Measurements from ENCODE around the gene GSS. TPM values are rescaled to one million over a fixed set of nuclear protein-coding genes. Genes with fewer than 3 reads are reported as not detected.
A peak's percentile ranks its signal among the peaks of the same experiment; 100 is the strongest.

GSS gene
- total RNA-seq, 3 donors from 2014 or later = 33.4 to 61.9 (median 53.7) TPM

DNA sequence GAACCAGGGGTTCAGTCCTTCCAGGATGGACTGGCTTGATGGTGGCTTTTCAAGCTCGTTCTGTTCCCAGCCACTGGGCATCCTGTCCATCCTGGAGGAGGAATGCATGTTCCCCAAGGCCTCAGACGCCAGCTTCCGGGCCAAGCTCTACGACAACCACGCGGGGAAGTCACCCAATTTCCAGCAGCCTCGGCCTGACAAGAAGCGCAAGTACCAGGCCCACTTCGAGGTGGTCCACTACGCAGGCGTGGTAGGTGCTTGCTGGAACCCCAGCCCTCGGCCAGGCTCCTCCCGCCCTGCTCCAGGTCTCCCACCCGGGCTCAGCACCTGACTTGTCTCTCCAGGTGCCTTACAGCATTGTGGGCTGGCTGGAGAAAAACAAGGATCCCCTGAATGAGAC lies 34.1 kb upstream of the GSS start:
- H3K27me3 ChIP-seq = peaks cover 0 to under 1% of the 10 kb centered on the region in 2 donors
- no peak overlapping the region for H3K4me3 ChIP-seq
- no peaks in the 10 kb centered on the region for H3K9me3 ChIP-seq
- no peaks in the 10 kb centered on the region for H3K4me1 ChIP-seq
- no peaks in the 10 kb centered on the region for H3K36me3 ChIP-seq
- no peak overlapping the region for H3K27ac ChIP-seq
- no peak for DNase-seq (ENCODE audit: low spot score in 2 of 2)
- intact Hi-C loops (cut with DNase I; ENCODE audit: low total_unique reads) = no loop called here
- TF ChIP-seq, protein P1, sequence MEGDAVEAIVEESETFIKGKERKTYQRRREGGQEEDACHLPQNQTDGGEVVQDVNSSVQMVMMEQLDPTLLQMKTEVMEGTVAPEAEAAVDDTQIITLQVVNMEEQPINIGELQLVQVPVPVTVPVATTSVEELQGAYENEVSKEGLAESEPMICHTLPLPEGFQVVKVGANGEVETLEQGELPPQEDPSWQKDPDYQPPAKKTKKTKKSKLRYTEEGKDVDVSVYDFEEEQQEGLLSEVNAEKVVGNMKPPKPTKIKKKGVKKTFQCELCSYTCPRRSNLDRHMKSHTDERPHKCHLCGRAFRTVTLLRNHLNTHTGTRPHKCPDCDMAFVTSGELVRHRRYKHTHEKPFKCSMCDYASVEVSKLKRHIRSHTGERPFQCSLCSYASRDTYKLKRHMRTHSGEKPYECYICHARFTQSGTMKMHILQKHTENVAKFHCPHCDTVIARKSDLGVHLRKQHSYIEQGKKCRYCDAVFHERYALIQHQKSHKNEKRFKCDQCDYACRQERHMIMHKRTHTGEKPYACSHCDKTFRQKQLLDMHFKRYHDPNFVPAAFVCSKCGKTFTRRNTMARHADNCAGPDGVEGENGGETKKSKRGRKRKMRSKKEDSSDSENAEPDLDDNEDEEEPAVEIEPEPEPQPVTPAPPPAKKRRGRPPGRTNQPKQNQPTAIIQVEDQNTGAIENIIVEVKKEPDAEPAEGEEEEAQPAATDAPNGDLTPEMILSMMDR (IDR thresholded peaks at IDR 0.05) = no peak
- TF ChIP-seq POLR2A (IDR thresholded peaks at IDR 0.05) (no peak), POLR2AphosphoS5 (IDR thresholded peaks at IDR 0.05) (no peak)

DNA sequence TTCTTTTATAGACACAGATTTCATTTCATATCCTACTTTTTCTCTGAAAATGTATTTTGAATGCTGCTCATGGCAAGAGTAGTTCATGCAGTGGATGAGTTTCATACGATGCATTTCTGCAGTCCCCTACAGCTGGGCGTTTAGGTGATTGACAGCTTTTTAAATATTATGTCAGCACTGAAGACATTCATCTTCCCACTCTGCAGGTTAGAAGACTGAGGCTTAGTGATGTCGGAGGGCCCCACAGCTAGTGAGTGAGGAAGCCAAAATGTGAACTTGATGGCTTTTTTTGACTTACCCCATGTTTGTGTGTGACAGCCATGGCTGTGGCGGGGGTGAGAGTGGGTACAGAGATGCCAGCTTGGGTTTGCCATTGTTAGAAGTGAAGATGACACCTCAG lies 33.5 kb upstream of the GSS start:
- intact Hi-C loops (cut with DNase I; ENCODE audit: low total_unique reads) = no loop called here
- TF ChIP-seq POLR2A (IDR thresholded peaks at IDR 0.05) (no peak), POLR2AphosphoS5 (IDR thresholded peaks at IDR 0.05) (no peak)
- TF ChIP-seq, protein P1 (IDR thresholded peaks at IDR 0.05) = no peak
- no peak overlapping the region for H3K27ac ChIP-seq

DNA sequence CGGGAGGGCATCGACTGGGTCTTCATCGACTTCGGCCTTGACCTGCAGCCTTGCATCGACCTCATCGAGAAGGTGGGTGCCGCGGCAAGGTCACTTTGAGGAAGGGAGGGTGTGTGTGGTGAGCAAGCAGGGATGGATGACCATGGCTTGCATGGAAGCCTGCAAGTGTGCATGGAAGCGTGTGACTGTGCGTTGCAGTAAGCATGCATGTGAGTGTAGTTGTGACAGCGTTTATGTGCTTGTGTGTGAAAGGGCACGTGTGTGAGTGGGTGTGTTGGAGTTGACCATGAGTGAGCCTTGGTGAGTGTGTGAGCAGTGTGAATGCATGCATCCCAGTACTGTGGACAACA lies 32.6 kb upstream of the GSS start:
- DNase-seq (ENCODE audit: low spot score in 2 of 2) = no peak
- Histone ChIP-seq H3K4me3 (no peak overlapping the region), H3K36me3 (no peaks in the 10 kb centered on the region), H3K27ac (no peak overlapping the region), H3K9me3 (no peaks in the 10 kb centered on the region), H3K4me1 (no peaks in the 10 kb centered on the region), H3K27me3 (peaks cover 4 to 10% of the 10 kb centered on the region in 2 donors)
- intact Hi-C loops (cut with DNase I; ENCODE audit: low total_unique reads) = no loop called here
- TF ChIP-seq POLR2AphosphoS5 (IDR thresholded peaks at IDR 0.05) (peak in 1 of 3 donors; percentile 15), POLR2A (IDR thresholded peaks at IDR 0.05) (no peak)

More for the DNA sequence above, 33.5 kb upstream of the GSS start:
- Histone ChIP-seq H3K4me3 (no peak overlapping the region), H3K27me3 (peaks cover 3 to 4% of the 10 kb centered on the region in 2 donors), H3K9me3 (no peaks in the 10 kb centered on the region), H3K36me3 (no peaks in the 10 kb centered on the region), H3K4me1 (no peaks in the 10 kb centered on the region)
- no peak for DNase-seq (ENCODE audit: low spot score in 2 of 2)

DNA sequence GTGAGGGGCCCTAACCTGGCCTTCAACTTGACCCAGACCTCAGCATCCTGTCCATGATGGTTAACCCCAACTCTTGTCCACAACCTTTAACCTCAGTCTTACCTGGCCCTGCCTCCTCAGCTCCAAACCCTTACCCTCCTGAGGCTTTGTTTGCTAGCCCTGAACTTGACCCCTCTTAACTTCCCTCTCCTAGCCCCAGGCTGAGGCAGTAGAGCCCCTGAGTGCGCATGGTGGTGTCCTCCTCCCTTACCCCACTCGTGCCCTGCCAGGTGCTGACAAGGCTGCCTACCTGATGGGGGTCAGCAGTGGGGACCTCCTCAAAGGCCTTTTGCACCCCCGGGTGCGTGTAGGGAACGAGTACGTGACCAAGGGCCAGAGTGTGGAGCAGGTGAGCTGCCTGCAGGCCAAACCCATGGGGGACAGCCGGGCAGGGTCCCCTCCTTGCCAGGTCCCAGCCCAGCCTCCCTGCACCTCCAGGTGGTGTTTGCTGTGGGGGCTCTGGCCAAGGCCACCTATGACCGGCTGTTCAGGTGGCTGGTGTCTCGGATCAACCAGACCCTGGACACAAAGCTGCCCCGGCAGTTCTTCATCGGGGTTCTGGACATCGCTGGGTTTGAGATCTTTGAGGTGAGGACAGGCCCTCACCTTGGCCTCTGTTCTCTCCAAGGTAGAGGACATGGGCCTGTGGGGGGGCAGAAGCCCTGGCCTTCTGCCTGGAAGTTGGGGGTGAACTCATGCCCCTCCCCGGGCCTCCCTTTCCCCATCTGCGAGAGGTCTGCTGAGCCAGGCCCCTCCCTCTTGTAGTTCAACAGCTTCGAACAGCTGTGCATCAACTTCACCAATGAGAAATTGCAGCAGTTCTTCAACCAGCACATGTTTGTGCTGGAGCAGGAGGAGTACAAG lies 31.9 kb upstream of the GSS start:
- no peaks in the 10 kb centered on the region for H3K9me3 ChIP-seq
- no peaks in the 10 kb centered on the region for H3K4me1 ChIP-seq
- TF ChIP-seq POLR2AphosphoS5 (IDR thresholded peaks at IDR 0.05) = no peak
- no peak for TF ChIP-seq POLR2A (IDR thresholded peaks at IDR 0.05)
- TF ChIP-seq, protein P1 (IDR thresholded peaks at IDR 0.05) = no peak
- H3K27ac ChIP-seq = no peak overlapping the region
- H3K36me3 ChIP-seq = no peaks in the 10 kb centered on the region
- no peak for DNase-seq (ENCODE audit: low spot score in 2 of 2)
- peaks cover 4 to 10% of the 10 kb centered on the region in 2 donors for H3K27me3 ChIP-seq
- intact Hi-C loops (cut with DNase I; ENCODE audit: low total_unique reads) = no loop called here
- H3K4me3 ChIP-seq = no peak overlapping the region

DNA sequence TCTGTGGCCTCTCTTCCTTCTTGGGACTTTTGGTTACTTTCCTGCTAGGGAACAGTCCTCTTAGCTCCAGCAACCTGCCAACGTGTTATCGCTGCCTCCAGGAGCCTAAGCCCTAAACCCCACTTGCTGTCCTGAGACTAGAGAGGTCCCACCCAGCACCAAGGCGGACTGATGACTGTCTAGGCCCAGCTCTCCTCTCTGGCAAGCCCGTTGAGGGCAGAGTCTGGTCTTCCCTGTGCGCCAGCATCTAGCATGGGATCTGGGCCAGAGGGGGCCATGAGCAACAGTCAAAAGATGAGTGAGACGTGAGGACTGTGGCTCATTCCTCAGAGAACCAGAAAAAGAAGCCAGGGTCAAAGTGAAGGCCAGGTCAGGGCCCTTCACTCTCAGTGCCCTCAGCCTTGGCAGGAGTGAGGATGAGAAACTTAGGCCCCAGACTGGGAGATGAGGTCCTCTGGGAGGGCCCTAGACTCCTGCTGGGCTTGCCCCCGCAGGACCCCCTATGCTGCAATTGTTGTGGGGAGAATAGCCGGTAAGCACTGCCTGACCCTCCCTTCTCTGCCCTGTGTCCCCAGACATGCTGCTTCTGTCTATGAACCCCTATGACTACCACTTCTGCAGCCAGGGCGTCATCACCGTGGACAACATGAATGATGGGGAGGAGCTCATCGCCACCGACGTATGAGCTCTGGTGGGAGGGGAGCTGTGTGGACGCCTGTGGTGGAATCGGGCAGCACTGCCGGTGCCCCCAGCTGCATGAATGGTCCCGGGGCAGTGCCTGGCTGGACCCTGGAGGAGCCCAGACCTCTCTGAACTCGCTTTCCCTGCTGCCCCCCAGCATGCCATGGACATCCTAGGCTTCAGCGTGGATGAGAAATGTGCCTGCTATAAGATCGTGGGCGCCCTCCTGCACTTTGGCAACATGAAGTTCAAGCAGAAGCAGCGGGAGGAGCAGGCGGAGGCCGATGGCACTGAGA lies 31.0 kb upstream of the GSS start:
- Histone ChIP-seq H3K4me3 (no peak overlapping the region), H3K36me3 (no peaks in the 10 kb centered on the region), H3K27me3 (peaks cover 4 to 10% of the 10 kb centered on the region in 2 donors), H3K4me1 (no peaks in the 10 kb centered on the region), H3K27ac (no peak overlapping the region), H3K9me3 (no peaks in the 10 kb centered on the region)
- TF ChIP-seq POLR2A (IDR thresholded peaks at IDR 0.05) (no peak), POLR2AphosphoS5 (IDR thresholded peaks at IDR 0.05) (no peak)
- intact Hi-C loops (cut with DNase I; ENCODE audit: low total_unique reads) = no loop called here
- DNase-seq (ENCODE audit: low spot score in 2 of 2) = no peak
